Endothelial cell of umbilical vein (primary cell): ENCODE results near the gene CHN2. TPM values are rescaled to one million over a fixed set of nuclear protein-coding genes. Genes with fewer than 3 reads are reported as not detected.

Experiments
- BruUV-seq: library from RNA; stranded (reverse); fragments of 400-500 nt; replicated peaks from 2 replicates; lab custom pipeline; 2021; lab: Mats Ljungman, UMichigan
- CTCF ChIA-PET: fragments of 300-600, 350-600 bp; sonication (Branson Sonifier 250); formaldehyde crosslinking; loops from one replicate; lab custom pipeline; 2021; ENCODE audit warnings: antibody characterized with exemption, inconsistent platforms; lab: Charles Lee
- POLR2A ChIA-PET: fragments of 300-600, 350-600 bp; sonication (Branson Sonifier 250); formaldehyde crosslinking; loops from one replicate; lab custom pipeline; 2021; ENCODE audit warnings: antibody characterized with exemption, inconsistent platforms; lab: Charles Lee
- DNase-seq: peaks from one replicate; pipeline ENCODE4 v3.0.0-alpha.2; 2011; ENCODE audit warnings: low read depth, low spot score
- FAIRE-seq: peaks from 2 replicates; lab custom pipeline; 2011; peaks lifted over from hg19 to GRCh38; lab: Jason Lieb, UNC
- H2AFZ ChIP-seq: 2 replicates; pipeline ENCODE4 v1.6.0; 2012; ENCODE audit warnings: low read depth, low read length, control low read depth, inconsistent platforms
- H3K27ac ChIP-seq: 2 replicates; pipeline ENCODE4 v1.5.1; 2011; ENCODE audit warnings: low read depth, mild to moderate bottlenecking, control low read depth, low read length, moderate library complexity; ENCODE audit not compliant: insufficient read depth
- H3K27me3 ChIP-seq, 2 experiments: 2 replicates each; pipeline versions ENCODE4 v1.6.0 to v1.6.1; 2011; ENCODE audit warnings: low read length in 2 of 2, mixed read lengths in 1 of 2; ENCODE audit not compliant: control insufficient read depth in 2 of 2, insufficient read depth in 2 of 2
- H3K36me3 ChIP-seq, 2 experiments: 2 replicates in 1 of 2; 3 replicates in 1 of 2; pipeline ENCODE4 v1.5.1; 2011; ENCODE audit warnings: low read length in 2 of 2, mild to moderate bottlenecking in 1 of 2, moderate library complexity in 1 of 2; ENCODE audit not compliant: control insufficient read depth in 2 of 2, insufficient read depth in 2 of 2; ENCODE audit errors: extremely low read depth in 1 of 2
- H3K4me1 ChIP-seq: 3 replicates; pipeline ENCODE4 v1.5.1; 2011; ENCODE audit warnings: mild to moderate bottlenecking, low read length; ENCODE audit not compliant: control insufficient read depth, insufficient read depth; ENCODE audit errors: extremely low read depth
- H3K4me2 ChIP-seq: 2 replicates; pipeline ENCODE4 v1.6.1; 2011; ENCODE audit warnings: low read length, control low read depth, mixed read lengths; ENCODE audit not compliant: insufficient read depth
- H3K4me3 ChIP-seq, 3 experiments: fragments of 200-600 bp in 1 of 3; sonication (generic), shearing (Covaris generic) in 1 of 3; replicated peaks in 1 of 3; 2 replicates each; pipeline ENCODE4 v1.5.1; 2011 to 2016; ENCODE audit warnings: control low read depth in 3 of 3, low read length in 3 of 3, mild to moderate bottlenecking in 2 of 3, inconsistent platforms in 1 of 3, low read depth in 1 of 3, moderate library complexity in 1 of 3; ENCODE audit not compliant: insufficient read depth in 1 of 3
- H3K79me2 ChIP-seq: 2 replicates; pipeline ENCODE4 v1.6.0; 2012; ENCODE audit warnings: low read length, inconsistent platforms; ENCODE audit not compliant: control insufficient read depth, insufficient read depth
- H3K9ac ChIP-seq: replicated peaks from 2 replicates; pipeline ENCODE3; 2011; ENCODE audit warnings: low read length, control low read depth; ENCODE audit not compliant: insufficient read depth; ENCODE audit errors: extremely low read depth
- H3K9me1 ChIP-seq: replicated peaks from 3 replicates; pipeline ENCODE4 v1.6.0; 2011; ENCODE audit warnings: mild to moderate bottlenecking, low read length; ENCODE audit not compliant: control insufficient read depth, insufficient read depth; ENCODE audit errors: extremely low read depth
- H3K9me3 ChIP-seq: replicated peaks from 2 replicates; pipeline ENCODE4 v1.5.1; 2012; ENCODE audit warnings: low read length, inconsistent platforms; ENCODE audit not compliant: control insufficient read depth, insufficient read depth
- H4K20me1 ChIP-seq: replicated peaks from 2 replicates; pipeline ENCODE3; 2011; ENCODE audit warnings: mild to moderate bottlenecking, low read length; ENCODE audit not compliant: control insufficient read depth, insufficient read depth; ENCODE audit errors: extremely low read depth
- CTCF ChIP-seq, 2 donors: IDR thresholded peaks; 1 replicate in 1 of 2; 2 replicates in 1 of 2; pipeline ENCODE4 v1.5.1; 2011; ENCODE audit warnings: low read length in 2 of 2, mild to moderate bottlenecking in 2 of 2, moderate library complexity in 2 of 2, control low read depth in 1 of 2, inconsistent platforms in 1 of 2, low read depth in 1 of 2; ENCODE audit not compliant: insufficient read depth in 1 of 2; ENCODE audit errors: extremely low read depth in 1 of 2
- EZH2 ChIP-seq: IDR thresholded peaks from 2 replicates; pipeline ENCODE4 v1.6.1; 2012; ENCODE audit warnings: borderline replicate concordance, low read depth, mild to moderate bottlenecking, moderate library complexity, low read length, inconsistent platforms; ENCODE audit not compliant: severe bottlenecking
- FOS ChIP-seq: IDR thresholded peaks from 2 replicates; pipeline ENCODE4 v1.6.1; 2011; ENCODE audit warnings: mild to moderate bottlenecking, low read length, moderate library complexity, borderline replicate concordance; ENCODE audit not compliant: insufficient read depth
- GATA2 ChIP-seq: IDR thresholded peaks from 2 replicates; pipeline ENCODE4 v1.7.0; 2011; ENCODE audit warnings: low read depth, mild to moderate bottlenecking, moderate library complexity, mixed read lengths, low read length; ENCODE audit not compliant: insufficient read length, insufficient read depth
- JUN ChIP-seq: IDR thresholded peaks from 2 replicates; pipeline ENCODE4 v1.6.1; 2011; ENCODE audit warnings: borderline replicate concordance, low read depth; ENCODE audit not compliant: insufficient read length, insufficient read depth
- MAX ChIP-seq: IDR thresholded peaks from 2 replicates; pipeline ENCODE4 v1.6.1; 2011; ENCODE audit not compliant: insufficient read depth, insufficient read length
- MYC ChIP-seq: IDR thresholded peaks from one replicate; pipeline ENCODE4 v1.6.1; 2011; ENCODE audit warnings: mild to moderate bottlenecking, low read depth, low read length
- POLR2A ChIP-seq: IDR thresholded peaks from 2 replicates; pipeline ENCODE4 v1.6.1; 2012; ENCODE audit warnings: low read depth, mild to moderate bottlenecking, control low read depth, low read length
- POLR2AphosphoS5 ChIP-seq: IDR thresholded peaks from 2 replicates; pipeline ENCODE4 v1.6.1; 2012; ENCODE audit warnings: low read depth, mild to moderate bottlenecking, control low read depth, low read length, moderate library complexity; ENCODE audit not compliant: insufficient read depth
- dilution Hi-C: fragments of 300-500 bp; cut with MboI; formaldehyde crosslinking; loops from one replicate; pipeline ENCODE4 v1.15.0; 2019; ENCODE audit warnings: low sequenced_read_pairs; ENCODE audit not compliant: extremely low pct_ligation_motif_present
- intact Hi-C: fragments of 100-400 bp; cut with micrococcal nuclease; formaldehyde crosslinking; loops from one replicate; pipeline ENCODE4 v1.10.0; 2022
- polyA plus RNA-seq, 4 experiments: library from polyadenylated mRNA; depleted of rRNA in 3 of 4; stranded (reverse) in 3 of 4; unstranded in 1 of 4; fragments of >200 nt; gene quantifications; 2 replicates each; pipeline versions ENCODE4 v1.2.1 to v1.2.3, GENCODE V29; 2011 to 2012; ENCODE audit warnings: missing spikeins in 1 of 4
- total RNA-seq: library from RNA; stranded (reverse); gene quantifications from 2 replicates; pipeline ENCODE4 v1.2.3, GENCODE V29; 2021

CHN2 gene
- total and polyA plus RNA-seq, 2 donors (not counting 3 experiments of a cell fraction or from before 2014, with no cell fraction given), result 1.4 to 5.0 TPM

DNA sequence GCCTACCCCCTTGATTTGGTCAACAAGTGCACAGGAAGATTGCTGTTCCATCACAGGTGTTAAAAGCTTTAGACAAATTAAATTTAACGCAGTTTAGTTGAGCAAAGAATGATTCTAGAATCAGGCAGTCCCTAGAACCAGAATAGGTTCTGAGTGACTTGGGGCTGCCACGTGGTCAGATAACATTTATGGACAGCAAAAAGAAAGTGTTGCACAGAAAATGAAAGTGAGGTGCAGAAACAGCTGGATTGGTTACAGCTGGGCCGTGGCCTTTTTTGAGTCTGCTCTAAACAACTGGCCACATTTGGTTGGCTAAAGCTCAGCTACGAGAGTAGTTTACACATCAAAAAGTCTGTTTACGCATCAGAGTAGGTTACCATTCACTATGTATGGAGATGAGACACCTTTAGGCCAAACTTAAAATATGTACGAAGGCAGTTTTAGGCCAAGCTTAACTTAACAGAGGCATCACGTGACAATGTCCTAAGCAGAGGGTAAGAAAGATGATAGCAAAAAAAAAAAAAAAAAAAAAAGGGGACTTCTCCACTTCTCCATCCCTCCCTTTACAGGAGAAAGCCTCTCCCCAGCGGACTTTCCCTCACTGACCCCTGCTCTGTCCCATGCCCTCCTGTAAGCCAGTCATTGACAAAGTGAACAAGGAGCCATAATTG, 235.8 kb downstream of the CHN2 start:
- H3K9ac ChIP-seq, result no peak overlapping the region
- CTCF ChIA-PET, result interaction anchor here (0.8 kb wide), 1 partner anchor 22 kb away, joined by 3 read pairs; no protein-coding TSS in a partner anchor
- H3K4me1 ChIP-seq, result no peaks in the 10 kb centered on the region
- dilution Hi-C loops (no loop called here), intact Hi-C loops (no loop called here)
- TF ChIP-seq EZH2, result no peak
- no peak for TF ChIP-seq GATA2
- no peak for TF ChIP-seq POLR2AphosphoS5
- no peak for TF ChIP-seq POLR2A
- TF ChIP-seq MYC, result no peak
- TF ChIP-seq FOS, result no peak
- TF ChIP-seq MAX, result no peak
- TF ChIP-seq CTCF (IDR thresholded peaks at IDR 0.05; ENCODE audit: extremely low read depth in 1 of 2, insufficient read depth in 1 of 2, low read depth in 1 of 2, low read length in 2 of 2), result no peak
- no peak for TF ChIP-seq JUN
- DNase-seq (no peak), FAIRE-seq (no peak)
- POLR2A ChIA-PET, result no interaction called here
- H3K4me3 ChIP-seq, result no peak overlapping the region
- no peaks in the 10 kb centered on the region for H3K9me1 ChIP-seq
- no peaks in the 10 kb centered on the region for H4K20me1 ChIP-seq
- no peak overlapping the region for H3K27ac ChIP-seq
- H3K36me3 ChIP-seq, result no peaks in the 10 kb centered on the region
- H3K9me3 ChIP-seq, result no peaks in the 10 kb centered on the region
- BruUV-seq, result no TSS peak
- H2AFZ ChIP-seq, result no peak overlapping the region
- no peak overlapping the region for H3K4me2 ChIP-seq
- no peaks in the 10 kb centered on the region for H3K27me3 ChIP-seq
- H3K79me2 ChIP-seq, result no peaks in the 10 kb centered on the region
